T-helper 22 cell (primary cell): ENCODE data around the gene PRDM12.

Experiments
- DNase-seq: peaks from one replicate; pipeline ENCODE4 v3.0.0-alpha.2; 2020; ENCODE audit warnings: low read depth

The PRDM12 gene

DNA sequence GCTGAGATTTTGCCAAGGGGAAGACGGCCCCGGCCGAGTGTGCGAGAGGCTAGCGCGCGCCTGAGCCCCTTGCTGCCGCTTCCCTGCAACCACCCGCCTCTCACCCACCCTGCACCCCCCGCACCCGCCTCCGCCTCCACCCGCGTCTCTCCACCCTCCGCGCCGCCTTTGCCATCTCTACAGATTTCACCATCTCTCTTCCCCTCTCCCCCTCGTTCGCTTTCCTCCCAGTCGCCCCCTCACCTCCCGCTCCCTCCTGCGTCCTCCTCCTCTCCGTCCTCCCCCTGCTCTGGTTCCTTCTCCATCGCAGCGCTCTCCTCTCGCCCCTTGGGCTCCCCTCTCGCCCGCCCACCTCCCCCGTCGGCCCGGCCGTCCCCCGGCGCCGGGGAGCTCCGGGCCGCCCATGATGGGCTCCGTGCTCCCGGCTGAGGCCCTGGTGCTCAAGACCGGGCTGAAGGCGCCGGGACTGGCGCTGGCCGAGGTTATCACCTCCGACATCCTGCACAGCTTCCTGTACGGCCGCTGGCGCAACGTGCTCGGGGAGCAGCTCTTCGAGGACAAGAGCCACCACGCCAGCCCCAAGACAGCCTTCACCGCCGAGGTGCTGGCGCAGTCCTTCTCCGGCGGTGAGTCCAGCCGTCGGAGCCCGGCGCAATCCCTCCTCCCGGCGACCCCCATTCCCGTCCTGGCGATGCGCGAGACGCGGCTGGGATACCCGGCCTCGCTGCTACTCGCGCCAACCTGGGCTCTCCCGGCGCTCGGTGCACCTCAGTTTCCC is at the start of gene PRDM12:
PRDM12 (plus strand) TSS at position 344 of the 778 bp plus-strand sequence; CDS start at position 404, 60 bp downstream.
- no peak for DNase-seq

- DNase-seq, result no peak
Measured at GRCh38 chr9:130616451-130616850, 47.9 kb upstream of the PRDM12 start.

GRCh38 chr9:130623466-130623865 is 40.9 kb upstream of the PRDM12 start:
- no peak for DNase-seq

- no peak for DNase-seq
Measured at GRCh38 chr9:130624154-130624553, 40.2 kb upstream of the PRDM12 start.

DNA sequence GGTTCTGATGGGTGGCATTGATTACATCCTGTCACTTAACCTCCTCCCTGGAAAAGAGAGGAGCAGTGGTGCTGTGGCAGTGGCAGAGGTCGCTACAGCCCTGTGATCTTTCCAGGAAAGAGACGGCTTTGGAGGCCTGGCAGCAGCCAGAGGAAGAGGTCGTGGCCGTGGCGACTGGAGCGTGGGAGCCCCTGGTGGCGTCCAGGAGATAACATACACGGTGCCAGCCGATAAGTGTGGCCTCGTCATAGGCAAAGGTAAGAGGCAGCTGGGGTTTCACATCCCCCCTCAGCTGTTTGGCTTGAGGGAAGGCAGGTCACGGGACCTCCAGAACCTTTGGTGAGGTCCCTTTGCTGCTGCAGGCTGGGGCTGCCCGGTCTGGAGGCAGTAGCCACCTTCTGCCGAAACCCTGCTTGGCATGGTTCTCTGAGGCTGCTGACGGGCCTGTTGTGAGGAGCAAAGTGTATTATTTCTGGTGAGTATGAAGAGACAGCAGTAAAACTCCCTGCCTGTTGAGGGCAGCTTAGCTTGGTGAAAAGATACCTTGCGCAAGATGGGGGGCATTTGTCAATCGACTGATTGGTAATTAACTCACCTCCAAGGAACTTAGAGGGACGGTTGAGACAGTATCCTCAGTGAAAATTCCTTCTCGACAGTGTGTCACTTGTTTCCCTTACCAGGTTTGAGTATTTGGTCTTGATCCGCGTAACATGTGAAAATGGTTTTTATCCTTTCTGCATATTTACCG is 38.0 kb upstream of the PRDM12 start:
- no peak for DNase-seq

DNA sequence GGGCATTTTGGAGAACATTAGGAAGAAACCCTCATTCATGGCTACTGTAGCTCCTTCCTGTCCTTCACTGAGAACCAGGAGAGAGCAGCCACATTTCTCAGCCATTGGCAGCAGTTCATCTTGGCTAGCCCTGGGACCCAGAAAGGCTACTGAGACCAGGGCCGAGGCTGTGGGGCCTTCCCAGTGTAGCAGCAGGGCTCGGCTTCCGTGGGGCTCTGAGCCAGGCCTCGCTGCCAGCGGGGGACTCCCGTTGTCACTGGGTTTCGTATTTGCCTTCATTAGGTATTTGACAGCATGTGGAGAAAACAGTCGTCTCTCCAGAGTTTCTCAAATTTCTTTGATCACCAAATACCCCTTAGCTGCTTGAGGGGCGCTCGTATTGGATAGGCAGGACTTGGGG is 37.3 kb upstream of the PRDM12 start:
- no peak for DNase-seq

DNA sequence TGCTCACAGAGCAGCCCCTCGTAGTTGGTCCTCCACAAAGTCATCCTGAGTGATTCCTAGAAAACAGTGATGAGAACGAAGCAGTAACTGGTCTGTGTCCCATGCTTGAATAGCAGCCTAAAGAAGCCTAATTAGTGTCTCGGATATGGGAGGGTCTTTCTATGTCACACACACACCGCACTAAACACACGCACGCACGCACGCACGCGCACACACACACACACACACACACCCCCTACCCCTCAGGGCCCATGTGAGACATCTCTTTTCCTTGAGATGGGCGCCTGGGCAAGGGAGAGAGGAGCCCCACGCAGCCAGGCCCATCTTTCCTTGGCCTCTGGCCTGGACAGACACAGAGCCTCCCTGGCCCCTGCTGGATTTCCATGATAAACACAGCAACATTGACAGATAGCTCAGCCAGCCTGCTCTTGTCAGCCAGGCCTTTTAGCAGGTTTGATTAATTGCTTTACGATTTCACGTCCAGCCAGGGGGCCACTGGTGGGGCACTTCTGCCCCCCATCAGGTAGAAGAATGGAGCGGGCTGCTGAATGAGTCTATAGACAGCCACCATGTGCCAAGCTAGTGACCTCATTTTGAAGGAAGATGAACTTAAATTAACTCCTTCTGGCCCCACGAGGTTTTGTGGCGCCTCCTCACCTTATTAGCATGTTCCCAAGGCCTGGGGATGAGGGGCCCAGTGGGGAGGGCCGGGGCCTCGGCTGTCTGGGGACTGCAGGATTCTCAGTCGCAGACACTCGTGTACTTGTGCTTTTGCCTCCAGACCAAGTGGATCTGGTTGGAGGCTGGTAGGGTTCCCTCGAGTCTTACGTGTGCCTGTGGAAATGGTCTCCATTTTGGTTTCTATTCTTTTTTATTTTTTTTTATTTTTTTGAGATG is 36.2 kb upstream of the PRDM12 start:
- DNase-seq, result no peak

DNA sequence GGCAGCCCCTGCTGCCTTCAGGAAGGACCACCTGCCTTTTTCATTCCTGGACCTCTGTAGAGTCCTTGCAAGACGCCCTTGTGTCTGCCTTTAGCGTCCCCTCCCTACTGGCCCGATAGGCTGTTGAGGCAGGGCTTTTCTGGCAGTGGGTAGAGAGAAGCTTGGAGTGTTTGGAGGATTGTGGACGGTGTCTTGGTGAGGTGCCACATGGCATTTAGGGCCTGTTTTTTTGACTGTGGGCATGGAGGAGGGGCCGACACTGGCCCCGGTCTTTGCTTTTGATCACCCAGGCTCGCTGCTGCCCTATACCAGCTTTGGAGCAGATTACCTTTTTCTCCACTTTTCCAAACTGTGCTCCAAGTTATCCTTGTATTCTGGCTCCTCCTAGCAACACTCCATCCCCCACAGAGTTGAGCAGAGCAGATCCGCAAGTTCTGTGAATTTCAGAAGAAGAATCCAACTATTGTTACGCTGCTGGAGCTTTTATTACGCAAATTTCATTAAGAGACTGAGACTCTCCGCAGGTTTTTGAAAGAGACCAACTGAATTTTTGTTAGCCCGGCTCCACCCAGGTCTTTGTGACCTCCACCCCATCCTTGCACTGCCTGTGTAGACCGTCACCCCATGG is 34.8 kb upstream of the PRDM12 start:
- DNase-seq, result no peak

- no peak for DNase-seq
Measured at GRCh38 chr9:130630071-130630450, 34.3 kb upstream of the PRDM12 start.

DNA sequence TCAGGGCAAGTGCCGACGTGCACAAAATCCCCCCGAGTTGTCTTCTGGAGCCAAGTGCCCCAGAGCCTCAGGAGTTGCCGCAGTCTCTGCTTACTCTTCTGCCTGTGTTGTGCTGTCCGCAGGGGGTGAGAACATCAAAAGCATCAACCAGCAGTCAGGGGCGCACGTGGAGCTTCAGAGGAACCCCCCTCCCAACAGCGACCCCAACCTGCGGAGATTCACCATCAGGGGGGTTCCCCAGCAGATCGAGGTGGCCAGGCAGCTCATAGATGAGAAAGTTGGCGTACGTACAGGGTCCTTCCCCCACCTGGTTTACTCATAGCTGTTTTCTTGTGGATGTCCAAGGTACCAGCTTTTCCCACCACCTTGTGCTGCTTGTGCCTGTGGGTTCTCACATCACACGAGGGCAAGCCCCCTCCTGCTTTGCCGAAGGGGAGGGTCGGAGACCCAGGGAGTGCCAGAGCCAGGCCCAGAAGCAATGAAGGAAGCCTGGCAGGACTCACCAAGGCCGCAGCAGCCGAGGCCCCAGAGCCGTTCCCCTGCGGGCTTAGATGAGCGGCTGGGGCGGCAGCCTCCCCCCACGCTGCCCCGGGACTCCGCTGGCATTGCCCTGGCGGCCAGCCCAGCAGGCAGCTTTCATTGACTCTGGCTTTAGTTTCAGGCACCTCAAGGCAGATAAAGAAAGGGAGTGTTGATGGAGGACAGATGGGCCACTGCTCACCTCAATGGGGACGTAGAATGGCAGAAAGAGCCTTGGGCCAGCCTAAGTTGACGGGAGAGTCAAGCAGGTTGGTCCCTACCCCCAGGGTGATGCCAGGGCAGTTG is 33.7 kb upstream of the PRDM12 start:
- DNase-seq, result no peak

DNA sequence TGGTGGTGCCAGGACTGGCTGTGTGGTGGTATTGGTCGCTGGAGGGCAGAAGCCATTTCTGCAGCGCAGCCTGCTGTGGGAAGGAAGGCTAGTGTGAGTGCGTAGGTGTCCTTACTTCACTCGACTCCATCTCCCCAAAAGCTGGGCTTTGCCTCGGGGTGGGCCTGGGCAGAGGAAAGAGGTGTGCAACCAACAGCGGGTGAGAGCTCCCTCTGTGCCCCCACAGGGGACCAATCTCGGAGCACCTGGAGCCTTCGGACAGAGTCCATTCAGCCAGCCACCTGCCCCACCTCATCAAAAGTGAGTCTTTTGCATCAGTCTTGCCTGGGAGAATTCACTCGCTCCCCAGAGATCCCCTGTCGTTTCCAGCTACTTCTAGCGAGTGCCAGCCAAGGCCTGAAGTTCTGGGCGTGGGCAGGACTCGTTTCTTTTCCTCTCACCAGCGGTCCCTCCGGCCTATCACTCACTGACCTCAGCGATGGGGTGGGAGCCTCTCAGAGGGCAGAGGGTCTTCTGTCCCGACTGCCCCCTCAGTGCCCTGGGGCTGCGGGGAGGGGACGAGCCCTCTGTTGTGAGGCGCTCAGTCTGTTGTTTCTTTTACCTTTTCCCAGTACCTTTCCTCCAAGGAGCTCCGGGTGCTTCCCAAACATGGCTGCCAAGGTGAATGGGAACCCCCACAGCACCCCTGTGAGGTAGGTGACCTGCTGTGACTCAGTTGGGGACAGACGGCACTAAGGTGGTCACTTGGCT is 32.9 kb upstream of the PRDM12 start:
- DNase-seq, result no peak

DNA sequence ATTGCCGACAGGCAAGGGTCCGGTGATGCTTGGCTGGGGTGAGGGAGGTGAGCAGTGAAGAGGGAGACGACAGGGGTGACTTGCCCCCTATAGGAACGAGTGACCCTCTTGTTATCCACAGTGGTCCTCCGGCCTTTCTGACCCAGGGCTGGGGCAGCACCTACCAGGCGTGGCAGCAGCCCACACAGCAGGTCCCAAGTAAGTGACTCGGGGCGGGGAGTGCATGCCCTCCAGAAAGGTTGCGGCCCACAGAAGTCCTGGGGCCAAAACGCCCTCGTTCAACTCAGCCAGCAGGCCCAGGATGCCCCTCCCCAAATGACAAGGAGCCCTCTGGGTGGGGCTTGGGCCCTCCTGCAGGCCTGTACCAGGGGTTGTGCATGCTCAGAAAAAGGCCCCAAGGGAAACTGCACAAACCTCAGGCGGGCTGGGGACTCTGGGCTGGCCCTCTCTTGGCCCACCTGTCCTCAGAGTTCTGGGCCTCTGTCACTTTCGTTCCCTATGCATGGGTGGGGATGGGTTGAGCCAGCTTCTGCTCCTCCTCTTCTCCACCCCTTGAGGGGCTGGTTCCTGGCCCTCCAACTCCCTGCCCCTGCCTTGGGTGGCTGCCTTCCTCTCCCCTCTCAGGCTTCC is 32.2 kb upstream of the PRDM12 start:
- no peak for DNase-seq

DNA sequence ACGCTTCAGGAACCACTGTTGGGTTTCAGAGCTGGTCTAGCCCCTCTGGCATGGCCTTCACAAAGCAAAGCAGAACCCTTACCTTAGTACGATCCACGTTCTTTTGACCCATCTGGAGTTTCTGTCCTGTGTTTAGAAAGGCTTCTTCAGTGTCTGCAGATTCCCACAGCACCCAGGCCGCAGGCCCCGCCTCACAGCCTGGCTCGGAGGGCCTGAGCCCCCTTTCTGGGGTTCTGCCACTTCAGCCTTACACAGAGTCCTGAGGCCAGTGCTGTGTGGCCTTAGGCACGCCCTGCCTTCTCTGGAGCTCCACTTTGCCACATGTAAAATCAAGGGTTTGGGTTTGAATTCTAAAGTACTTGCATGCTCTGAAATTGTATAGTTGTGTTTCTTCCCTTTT is 31.6 kb upstream of the PRDM12 start:
- no peak for DNase-seq

DNA sequence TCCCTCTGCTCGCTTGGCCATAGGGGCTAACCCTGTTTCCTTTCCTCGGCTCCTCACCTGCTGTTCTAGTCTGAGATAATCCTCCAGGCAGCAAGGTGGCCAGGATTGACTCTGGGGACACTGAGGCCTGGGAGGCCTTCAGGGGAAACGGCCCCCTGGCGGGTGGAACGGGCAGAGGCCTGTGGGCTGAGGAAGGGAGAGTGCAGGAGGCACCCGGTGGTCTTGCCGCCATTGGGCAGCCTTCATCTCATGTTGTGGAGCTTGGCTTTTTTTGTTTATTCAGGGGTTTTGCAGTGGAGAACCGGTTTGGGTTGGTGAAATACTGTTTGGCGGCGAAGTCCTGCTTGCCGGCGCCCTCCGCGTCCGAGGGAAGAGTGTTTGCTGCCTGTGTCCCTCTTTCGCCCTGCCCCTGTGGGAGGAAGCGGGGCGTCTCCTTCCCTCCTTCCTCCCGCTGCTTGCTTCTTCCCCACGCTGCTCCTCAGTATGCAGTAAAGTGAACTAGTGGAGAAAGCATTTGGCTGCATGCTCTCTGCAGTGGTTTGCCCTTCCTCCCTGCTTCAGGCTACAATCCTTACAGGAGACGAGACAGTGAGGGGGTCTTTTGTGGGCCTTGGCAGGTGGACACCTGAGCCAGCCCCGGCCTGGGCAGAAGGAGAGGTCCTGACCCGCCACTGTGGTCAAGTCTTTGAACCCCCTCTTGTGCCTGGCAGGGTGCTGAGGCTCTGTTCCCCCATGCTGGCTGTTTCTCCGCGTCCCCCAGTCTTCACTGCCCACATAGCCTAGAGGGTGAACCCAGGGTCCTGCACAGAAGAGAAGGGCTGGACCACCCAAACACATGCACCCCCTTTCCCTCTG is 30.8 kb upstream of the PRDM12 start:
- DNase-seq, result no peak

DNA sequence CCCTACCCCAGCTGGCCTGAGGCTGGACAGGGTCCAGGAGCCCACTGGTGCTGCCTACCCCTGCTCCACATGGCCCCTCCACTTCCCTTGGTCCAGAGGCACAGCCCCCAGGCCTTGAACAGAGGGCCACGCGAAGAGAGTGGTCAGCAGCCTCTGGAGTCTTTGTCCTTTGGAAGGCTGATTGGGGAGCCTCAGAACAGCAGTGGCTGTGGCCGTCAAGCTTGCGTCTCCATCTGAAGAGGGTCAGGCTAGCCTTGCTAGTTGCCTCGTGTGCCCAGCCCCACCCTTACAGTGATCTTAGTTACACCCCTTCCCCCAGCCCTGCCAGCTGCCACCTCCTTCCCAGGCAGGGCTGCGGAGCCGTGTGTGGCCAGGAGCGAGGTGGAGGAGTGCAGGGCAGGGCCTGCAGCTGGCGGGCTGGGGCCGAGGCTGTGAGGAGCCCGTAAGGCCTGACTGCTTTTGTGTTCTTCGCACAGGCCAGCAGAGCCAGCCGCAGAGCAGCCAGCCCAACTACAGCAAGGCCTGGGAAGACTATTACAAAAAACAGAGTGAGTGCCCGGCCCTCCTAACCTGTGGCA is 30.1 kb upstream of the PRDM12 start:
- DNase-seq, result no peak

DNA sequence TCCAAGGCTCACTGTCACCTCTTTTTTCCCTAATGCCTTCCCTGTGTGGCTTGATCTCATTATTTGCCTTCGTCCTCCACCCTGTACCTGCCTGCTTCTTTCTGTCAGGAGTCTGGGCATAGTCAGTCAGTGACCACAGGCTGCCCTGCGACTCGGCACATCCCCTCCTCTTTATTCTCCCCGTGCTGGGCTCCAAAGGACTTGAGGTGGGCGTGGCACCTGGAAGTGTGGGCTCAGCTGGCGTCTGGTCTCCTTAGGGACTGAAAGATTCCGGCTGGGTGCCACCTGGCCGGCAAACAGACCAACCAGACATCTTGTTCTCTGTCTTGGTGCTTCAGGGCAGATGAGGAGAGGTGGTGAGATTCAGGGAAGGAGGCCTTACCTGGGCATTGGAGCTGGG is 29.6 kb upstream of the PRDM12 start:
- no peak for DNase-seq

DNA sequence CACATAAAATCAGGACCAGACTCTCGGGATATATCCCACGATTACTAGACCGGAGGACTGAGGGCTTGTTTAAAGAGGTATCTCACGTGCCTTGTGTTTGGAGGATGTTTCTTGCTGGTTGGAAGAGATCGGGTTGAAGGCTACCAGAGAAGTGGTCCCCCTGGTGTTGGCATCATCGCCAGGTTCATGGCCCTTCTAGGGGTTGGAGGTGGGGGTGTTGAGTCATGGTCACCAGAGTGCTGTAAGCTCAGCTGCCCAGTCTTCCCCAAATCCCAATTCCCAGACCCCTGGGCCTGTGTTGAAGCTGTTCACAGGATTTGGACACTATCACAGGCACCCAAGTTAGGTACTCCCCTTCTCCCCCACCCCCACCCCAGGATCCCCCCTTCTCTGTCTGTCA is 29.1 kb upstream of the PRDM12 start:
- no peak for DNase-seq
